GM23338 (cell line): Measurements from ENCODE around the gene ATG16L2.

ENCODE experiments used
- CREB1 ChIP-seq: fragments of 250-450 bp; sonication (Bioruptor Pico); IDR thresholded peaks from 2 replicates; pipeline ENCODE4 v1.5.0; 2020; ENCODE audit warnings: low read depth, mild to moderate bottlenecking, moderate library complexity
- CTCF ChIP-seq, 2 experiments: fragments of 200-600 bp in 1 of 2; sonication (generic) in 1 of 2; conservative IDR thresholded peaks; 2 replicates each; pipeline versions ENCODE4 v1.5.1 to v1.6.1; 2016 to 2017; ENCODE audit warnings: antibody characterized with exemption in 2 of 2, low read depth in 2 of 2, mild to moderate bottlenecking in 2 of 2, moderate library complexity in 1 of 2
- ETS1 ChIP-seq: IDR thresholded peaks from 2 replicates; pipeline ENCODE4 v1.6.1; 2016; ENCODE audit warnings: antibody characterized with exemption
- EZH2 ChIP-seq: fragments of 200-600 bp; sonication (generic); IDR thresholded peaks from one replicate; pipeline ENCODE4 v1.8.0; 2017; ENCODE audit warnings: antibody characterized with exemption, mild to moderate bottlenecking, low read depth; ENCODE audit not compliant: unreplicated experiment
- EZH2phosphoT487 ChIP-seq: fragments of 200-600 bp; sonication (generic); IDR thresholded peaks from one replicate; pipeline ENCODE4 v1.8.1; 2018; ENCODE audit warnings: antibody characterized with exemption; ENCODE audit not compliant: unreplicated experiment
- JUNB ChIP-seq: IDR thresholded peaks from one replicate; pipeline ENCODE4 v1.6.1; 2016; ENCODE audit warnings: antibody characterized with exemption; ENCODE audit not compliant: unreplicated experiment
- NANOG ChIP-seq: IDR thresholded peaks from 2 replicates; pipeline ENCODE4 v1.6.1; 2016; ENCODE audit warnings: antibody characterized with exemption, borderline replicate concordance
- POLR2AphosphoS5 ChIP-seq: IDR thresholded peaks from 2 replicates; pipeline ENCODE4 v1.6.1; 2016; ENCODE audit warnings: antibody characterized with exemption, low read depth
- REST ChIP-seq: IDR thresholded peaks from one replicate; pipeline ENCODE4 v1.6.1; 2018; ENCODE audit warnings: antibody characterized with exemption; ENCODE audit not compliant: unreplicated experiment
- STAT1 ChIP-seq: IDR thresholded peaks from one replicate; pipeline ENCODE4 v1.6.1; 2016; ENCODE audit warnings: antibody characterized with exemption; ENCODE audit not compliant: unreplicated experiment
- ZNF114 ChIP-seq: fragments of 250-450 bp; sonication (Bioruptor Pico); IDR thresholded peaks from 2 replicates; pipeline ENCODE4 v1.5.0; 2020; ENCODE audit warnings: mild to moderate bottlenecking, moderate library complexity
- ZNF331 ChIP-seq: fragments of 250-450 bp; sonication (Bioruptor Pico); IDR thresholded peaks from 2 replicates; pipeline ENCODE4 v1.5.0; 2020; ENCODE audit warnings: low read depth, mild to moderate bottlenecking, moderate library complexity

- no peak for TF ChIP-seq EZH2
- no peak for TF ChIP-seq CTCF (conservative IDR thresholded peaks at IDR 0.05; ENCODE audit: low read depth in 2 of 2)
- TF ChIP-seq JUNB, result no peak
- TF ChIP-seq POLR2AphosphoS5, result no peak
- no peak for TF ChIP-seq ZNF114 (CRISPR knock-in tag)
- TF ChIP-seq EZH2phosphoT487, result no peak
- TF ChIP-seq ETS1, result no peak
- no peak for TF ChIP-seq REST
- no peak for TF ChIP-seq STAT1
- TF ChIP-seq CREB1, result no peak
- no peak for TF ChIP-seq NANOG
- no peak for TF ChIP-seq ZNF331 (CRISPR knock-in tag)
Observed at GRCh38 chr11:72781313-72782080, 32.7 kb upstream of the ATG16L2 start.
